Bronchial epithelial cell (primary cell): ENCODE data around the gene TEX13A. TPM values are rescaled to one million over a fixed set of nuclear protein-coding genes. Genes with fewer than 3 reads are reported as not detected.
"Not testable (repeated sequence)": the region's sequence is repeated elsewhere in the genome, so short reads cannot be mapped to it uniquely, and the experiment has no call there.

ENCODE experiments used
- DNase-seq: peaks from one replicate; pipeline ENCODE4 v3.0.0-alpha.2; 2010; ENCODE audit warnings: low read depth
- FAIRE-seq: peaks from 2 replicates; lab custom pipeline; 2011; peaks lifted over from hg19 to GRCh38; lab: Jason Lieb, UNC
- H3K27me3 ChIP-seq: 2 replicates; pipeline ENCODE4 v1.5.1; 2011; ENCODE audit warnings: low read length; ENCODE audit not compliant: control insufficient read depth, insufficient read depth
- H3K36me3 ChIP-seq: 2 replicates; pipeline ENCODE4 v1.5.1; 2011; ENCODE audit warnings: low read length; ENCODE audit not compliant: control insufficient read depth, insufficient read depth
- H3K4me3 ChIP-seq: 2 replicates; pipeline ENCODE4 v1.5.1; 2011; ENCODE audit warnings: mild to moderate bottlenecking, low read depth, low read length, control low read depth
- CTCF ChIP-seq: IDR thresholded peaks from 2 replicates; pipeline ENCODE4 v1.5.1; 2011; ENCODE audit warnings: mild to moderate bottlenecking, moderate library complexity, low read length, control low read depth, inconsistent platforms; ENCODE audit not compliant: insufficient read depth, severe bottlenecking
- total RNA-seq: library from RNA; depleted of rRNA; stranded (reverse); fragments of >200 nt; gene quantifications from 2 replicates; pipeline ENCODE4 v1.2.1, GENCODE V29; 2014

The TEX13A gene
- total RNA-seq, 1 donor from 2014 or later, result not detected

DNA sequence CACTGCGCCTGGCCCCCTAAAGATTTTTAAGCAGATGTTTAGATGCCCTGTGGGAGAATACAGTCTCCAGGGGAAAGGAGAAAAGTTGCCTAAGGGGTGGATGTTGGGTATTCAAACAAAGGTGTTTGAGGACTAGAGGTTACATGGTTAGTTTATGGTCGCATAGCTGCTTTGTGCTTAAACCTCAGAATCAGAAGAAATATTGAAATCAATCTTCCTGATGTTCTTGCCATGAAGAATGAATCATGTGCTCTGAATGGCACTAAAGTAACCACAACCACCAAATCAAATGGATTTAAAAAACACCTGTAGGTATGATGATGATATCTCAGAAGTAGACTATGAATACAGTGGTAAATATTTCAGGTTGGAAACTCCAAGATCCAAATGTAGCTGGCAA is 42.7 kb upstream of the TEX13A start:
- DNase-seq, result no peak
- Histone ChIP-seq H3K4me3 (no peak overlapping the region), H3K36me3 (no peaks in the 10 kb centered on the region), H3K27me3 (no peaks in the 10 kb centered on the region)
- no peak for FAIRE-seq
- TF ChIP-seq CTCF, result no peak

DNA sequence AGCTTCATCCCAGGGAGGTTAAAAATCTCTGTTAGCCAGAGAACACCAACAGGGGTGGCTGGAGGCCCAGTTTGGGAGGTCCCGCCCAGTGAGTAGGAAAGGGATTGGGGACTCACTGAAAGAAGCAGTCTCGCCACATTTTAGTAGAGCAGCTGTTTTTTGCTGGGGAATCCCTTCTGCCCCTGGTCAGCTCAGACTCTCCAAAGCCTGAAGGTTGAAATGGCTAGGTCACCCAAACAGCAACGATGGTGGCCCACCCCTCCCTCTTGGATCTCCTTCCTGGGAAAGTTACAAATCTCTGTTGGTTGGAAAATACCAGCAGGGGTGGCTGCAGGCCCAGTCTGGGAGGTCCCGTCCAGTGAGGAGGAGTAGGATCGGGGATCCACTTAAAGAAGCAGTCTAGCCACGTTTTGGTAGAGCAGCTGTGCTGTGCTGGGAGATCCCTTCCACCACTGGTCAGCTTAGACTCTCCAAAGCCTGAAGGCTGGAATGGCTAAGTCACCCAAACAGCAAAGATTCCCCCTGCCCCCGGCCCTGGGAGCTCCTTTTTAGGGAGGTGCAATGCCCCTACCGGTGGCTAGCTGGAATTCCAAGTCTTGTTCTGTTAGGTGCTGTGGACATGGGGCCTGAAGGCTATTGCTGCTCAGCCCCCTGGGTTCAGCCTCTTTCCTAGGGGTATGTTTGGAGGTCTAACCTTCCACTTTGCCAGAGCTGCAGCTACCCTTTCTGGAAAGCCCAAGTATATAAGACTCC is 40.0 kb upstream of the TEX13A start:
- FAIRE-seq, result no peak
- no peak for DNase-seq
- Histone ChIP-seq H3K36me3 (no peaks in the 10 kb centered on the region), H3K4me3 (no peak overlapping the region), H3K27me3 (no peaks in the 10 kb centered on the region)
- TF ChIP-seq CTCF, result no peak

- FAIRE-seq, result no peak
- no peaks in the 10 kb centered on the region for H3K36me3 ChIP-seq
Measured at GRCh38 chrX:105241056-105241455, 20.6 kb upstream of the TEX13A start.

DNA sequence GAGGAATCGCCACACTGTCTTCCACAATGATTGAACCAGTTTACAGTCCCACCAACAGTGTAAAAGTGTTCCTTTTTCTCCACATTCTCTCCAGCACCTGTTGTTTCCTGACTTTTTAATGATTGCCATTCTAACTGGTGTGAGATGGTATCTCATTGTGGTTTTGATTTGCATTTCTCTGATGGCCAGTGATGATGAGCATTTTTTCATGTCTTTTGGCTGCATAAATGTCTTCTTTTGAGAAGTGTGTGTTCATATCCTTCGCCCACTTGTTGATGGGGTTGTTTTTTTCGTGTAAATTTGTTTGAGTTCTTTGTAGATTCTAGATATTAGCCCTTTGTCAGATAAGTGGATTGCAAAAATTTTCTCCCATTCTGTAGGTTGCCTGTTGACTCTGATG is 16.9 kb upstream of the TEX13A start:
- H3K4me3 ChIP-seq, DNase-seq, H3K36me3 ChIP-seq, FAIRE-seq, H3K27me3 ChIP-seq: not testable (repeated sequence)

More at GRCh38 chrX:105241056-105241455, 20.6 kb upstream of the TEX13A start:
- H3K27me3 ChIP-seq, result no peaks in the 10 kb centered on the region
- no peak overlapping the region for H3K4me3 ChIP-seq
- no peak for TF ChIP-seq CTCF
- no peak for DNase-seq

DNA sequence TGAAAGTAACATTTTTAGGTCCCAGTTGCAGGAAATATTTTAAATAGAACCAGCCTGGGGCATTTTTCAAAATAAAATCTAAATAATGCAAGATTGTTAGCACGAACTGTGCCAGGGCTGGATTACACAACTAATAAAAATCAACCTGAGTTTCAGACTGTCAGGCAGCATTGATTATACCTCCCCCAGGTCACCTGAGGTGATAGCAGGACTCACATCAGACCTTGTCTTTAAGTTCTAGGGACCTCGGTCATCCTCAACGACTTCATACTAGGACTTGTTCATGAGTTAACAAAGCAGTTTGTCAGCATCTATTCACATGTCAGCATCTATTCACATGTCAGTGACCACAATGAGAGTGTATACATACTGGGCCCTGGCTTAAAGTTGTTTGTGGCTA is 8.7 kb upstream of the TEX13A start:
- no peak for FAIRE-seq
- Histone ChIP-seq H3K4me3 (no peak overlapping the region), H3K27me3 (no peaks in the 10 kb centered on the region), H3K36me3 (no peaks in the 10 kb centered on the region)
- DNase-seq, result no peak
- TF ChIP-seq CTCF, result no peak

GRCh38 chrX:105228602-105229001 is 8.1 kb upstream of the TEX13A start:
- Histone ChIP-seq H3K4me3 (no peak overlapping the region), H3K36me3 (no peaks in the 10 kb centered on the region), H3K27me3 (no peaks in the 10 kb centered on the region)
- TF ChIP-seq CTCF, result no peak
- DNase-seq (no peak), FAIRE-seq (no peak)
